GM12891 (cell line): ENCODE data around the gene ARRDC2.
"Not testable (repeated sequence)": the region's sequence is repeated elsewhere in the genome, so short reads cannot be mapped to it uniquely, and the experiment has no call there.

Experiments
- DNase-seq: peaks from one replicate; pipeline ENCODE4 v3.0.0; 2011; ENCODE audit warnings: low spot score; ENCODE audit not compliant: insufficient read length
- FAIRE-seq: peaks from 2 replicates; lab custom pipeline; 2011; peaks lifted over from hg19 to GRCh38; lab: Jason Lieb, UNC
- PAX5 ChIP-seq: IDR thresholded peaks from 2 replicates; pipeline ENCODE4 v1.6.1; 2011; ENCODE audit warnings: low read length, moderate library complexity, mild to moderate bottlenecking; ENCODE audit not compliant: insufficient read depth, severe bottlenecking
- POLR2A ChIP-seq: IDR thresholded peaks from 2 replicates; pipeline ENCODE4 v1.6.1; 2011; ENCODE audit warnings: low read depth, low read length, control low read depth
- POLR2AphosphoS5 ChIP-seq: IDR thresholded peaks from 2 replicates; pipeline ENCODE4 v1.6.1; 2011; ENCODE audit warnings: low read depth, low read length, control low read depth
- POU2F2 ChIP-seq: IDR thresholded peaks from 2 replicates; pipeline ENCODE4 v1.6.1; 2011; ENCODE audit warnings: low read depth, mild to moderate bottlenecking, control low read depth, low read length, moderate library complexity
- SPI1 ChIP-seq: IDR thresholded peaks from 2 replicates; pipeline ENCODE4 v1.6.1; 2011; ENCODE audit warnings: low read depth, low read length, control low read depth
- TAF1 ChIP-seq: IDR thresholded peaks from 2 replicates; pipeline ENCODE4 v1.6.1; 2011; ENCODE audit warnings: low read depth, low read length, control low read depth

Gene ARRDC2

GRCh38 chr19:18016209-18016910, 8.4 kb downstream of the ARRDC2 start:
- FAIRE-seq: no peak

GRCh38 chr19:18017275-18018083, 9.5 kb downstream of the ARRDC2 start:
- TF ChIP-seq TAF1: no peak
- no peak for TF ChIP-seq POLR2A
- no peak for TF ChIP-seq POLR2AphosphoS5
- no peak for TF ChIP-seq POU2F2
- TF ChIP-seq SPI1: no peak
- no peak for TF ChIP-seq PAX5
- DNase-seq (no peak), FAIRE-seq (no peak)

More at GRCh38 chr19:18016209-18016910, 8.4 kb downstream of the ARRDC2 start:
- TF ChIP-seq POU2F2 (no peak), POLR2A (no peak), SPI1 (no peak), POLR2AphosphoS5 (no peak), PAX5 (no peak), TAF1 (no peak)
- no peak for DNase-seq

- DNase-seq (no peak), FAIRE-seq (no peak)
- TF ChIP-seq POU2F2 (no peak), TAF1 (no peak), SPI1 (no peak), POLR2A (no peak), PAX5 (no peak), POLR2AphosphoS5 (no peak)
These were observed 12.5 kb downstream of the ARRDC2 start for GRCh38 chr19:18020212-18021085.

DNA sequence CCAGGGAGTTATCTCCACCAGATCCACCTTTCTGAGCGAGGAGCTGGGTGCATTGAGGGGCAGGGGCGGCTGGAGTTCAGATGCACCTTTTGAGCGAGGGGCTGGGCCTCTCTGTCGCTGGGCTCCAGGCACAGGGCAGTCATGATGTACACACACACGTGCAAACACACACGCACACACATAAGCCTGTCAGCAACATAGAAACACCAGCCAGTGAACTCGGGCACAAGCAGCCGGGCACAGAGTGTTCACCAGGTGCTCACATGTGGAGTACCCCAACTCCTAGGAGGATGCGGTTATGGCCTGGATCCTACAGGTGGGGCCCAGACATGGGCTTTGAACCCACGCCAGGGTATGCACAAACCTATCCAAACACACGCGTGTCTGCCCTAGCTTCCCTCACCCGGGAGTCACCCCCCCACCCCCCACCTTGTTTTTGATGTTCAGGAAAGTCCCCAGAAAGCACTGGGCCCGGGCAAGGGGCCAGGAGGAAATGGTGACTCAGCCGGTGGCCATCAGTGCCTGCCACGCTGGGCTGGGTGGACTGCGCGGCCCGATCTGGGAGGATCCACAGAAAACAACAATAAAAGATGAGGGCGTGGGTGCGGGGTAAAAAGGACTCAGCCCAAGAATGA, 13.3 kb downstream of the ARRDC2 start:
- FAIRE-seq (peak; percentile 50), DNase-seq (no peak)
- no peak for TF ChIP-seq SPI1

- DNase-seq: no peak
- FAIRE-seq: peak; percentile 87
- TF ChIP-seq TAF1: no peak
- TF ChIP-seq POU2F2: no peak
- no peak for TF ChIP-seq SPI1
- TF ChIP-seq PAX5: no peak
- no peak for TF ChIP-seq POLR2AphosphoS5
- no peak for TF ChIP-seq POLR2A
These were observed 15.8 kb downstream of the ARRDC2 start for GRCh38 chr19:18023622-18024251.

DNA sequence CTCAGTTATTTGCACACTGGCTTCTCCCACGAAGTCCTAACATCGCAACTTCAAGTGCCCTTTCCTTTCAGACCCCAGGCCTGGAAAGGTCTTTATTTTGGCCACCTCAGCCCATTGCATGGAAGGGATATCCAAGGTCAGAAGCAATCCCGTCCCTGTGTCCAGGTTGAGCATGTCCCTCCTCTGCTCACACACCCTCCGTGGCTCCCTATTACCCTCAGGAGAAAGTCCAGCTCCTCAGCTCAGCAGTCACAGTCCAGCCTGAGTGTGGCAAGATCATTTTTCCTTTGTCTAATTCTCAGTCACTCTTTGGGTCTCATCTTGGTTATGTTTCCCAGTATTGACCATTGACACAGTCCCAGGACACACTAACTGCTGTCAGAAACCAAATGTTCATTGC, 19.2 kb downstream of the ARRDC2 start:
- no peak for FAIRE-seq
- TF ChIP-seq POLR2A (no peak), PAX5 (no peak), POLR2AphosphoS5 (no peak), SPI1 (no peak), TAF1 (no peak)
- DNase-seq: no peak

GRCh38 chr19:18029617-18030338, 21.8 kb downstream of the ARRDC2 start:
- DNase-seq: no peak
- TF ChIP-seq SPI1 (no peak), TAF1 (no peak)
- no peak for FAIRE-seq

DNA sequence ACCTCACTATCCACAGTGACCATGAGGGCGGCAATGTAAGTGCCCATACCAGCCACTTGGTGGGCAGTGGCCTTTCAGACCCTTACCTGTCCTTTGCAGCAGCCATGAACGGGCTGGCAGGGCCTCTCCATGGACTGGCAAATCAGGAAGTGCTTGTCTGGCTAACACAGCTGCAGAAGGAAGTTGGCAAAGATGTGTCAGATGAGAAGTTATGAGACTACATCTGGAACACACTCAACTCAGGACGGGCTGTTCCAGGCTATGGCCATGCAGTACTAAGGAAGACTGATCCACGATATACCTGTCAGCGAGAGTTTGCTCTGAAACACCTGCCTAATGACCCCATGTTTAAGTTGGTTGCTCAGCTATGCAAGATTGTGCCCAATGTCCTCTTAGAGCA, 23.4 kb downstream of the ARRDC2 start:
- DNase-seq: not testable (repeated sequence)
- peak; percentile 41 for FAIRE-seq

GRCh38 chr19:18032102-18032501, 24.1 kb downstream of the ARRDC2 start:
- DNase-seq, FAIRE-seq: not testable (repeated sequence)
